Amygdala (tissue), 56 donors: ENCODE results near the gene DUSP11.
"Not testable (repeated sequence)": the region's sequence is repeated elsewhere in the genome, so short reads cannot be mapped to it uniquely, and the experiment has no call there.

Experiments used
- DNase-seq, 56 donors: peaks; one replicate each; lab custom pipeline; 2025; lab: John Stamatoyannopoulos, UW

The DUSP11 gene

GRCh38 chr2:73718851-73719621, 60.9 kb downstream of the DUSP11 start:
- no peak for DNase-seq

DNA sequence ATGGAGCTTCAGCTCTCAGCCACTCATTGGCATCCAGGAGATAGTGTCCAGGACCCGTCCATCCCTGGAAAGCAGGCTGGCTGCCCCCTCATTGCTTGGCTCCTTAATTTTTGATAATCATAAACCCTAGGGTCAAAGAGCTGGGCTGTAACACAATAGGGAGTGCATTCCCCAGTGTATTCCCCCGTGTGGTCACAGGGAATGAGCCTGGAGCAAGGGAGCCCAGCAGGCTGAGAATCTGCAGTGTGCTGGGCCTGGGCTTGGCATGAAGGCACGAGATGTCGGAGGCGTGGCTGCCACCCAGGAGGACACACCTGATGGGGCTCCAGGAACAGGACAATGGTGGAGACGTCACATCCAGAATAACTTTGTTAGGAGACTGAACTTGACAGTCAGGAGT, 61.5 kb downstream of the DUSP11 start:
- DNase-seq = no peak

DNA sequence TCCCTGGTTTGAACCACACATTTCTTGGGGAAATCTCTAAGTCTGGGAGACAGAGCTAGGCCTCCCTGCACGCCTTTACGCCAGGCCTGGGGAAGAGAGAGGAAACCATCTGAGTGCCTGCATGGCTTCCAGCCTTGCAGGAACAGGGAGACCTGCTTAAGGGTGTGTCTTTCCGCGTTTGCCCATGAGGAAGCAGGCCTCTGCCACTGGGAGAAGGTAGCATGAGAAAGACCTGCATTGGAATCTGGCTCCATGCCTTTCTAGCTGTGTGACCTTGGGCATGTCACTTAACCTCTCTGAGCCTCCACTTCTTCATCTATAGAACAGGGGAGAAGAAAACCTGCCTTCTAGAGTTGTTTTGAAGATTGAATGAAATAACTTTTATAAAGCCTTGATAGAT, 62.2 kb downstream of the DUSP11 start:
- DNase-seq = not testable (repeated sequence)

GRCh38 chr2:73717251-73717606, 62.7 kb downstream of the DUSP11 start:
- no peak for DNase-seq

DNA sequence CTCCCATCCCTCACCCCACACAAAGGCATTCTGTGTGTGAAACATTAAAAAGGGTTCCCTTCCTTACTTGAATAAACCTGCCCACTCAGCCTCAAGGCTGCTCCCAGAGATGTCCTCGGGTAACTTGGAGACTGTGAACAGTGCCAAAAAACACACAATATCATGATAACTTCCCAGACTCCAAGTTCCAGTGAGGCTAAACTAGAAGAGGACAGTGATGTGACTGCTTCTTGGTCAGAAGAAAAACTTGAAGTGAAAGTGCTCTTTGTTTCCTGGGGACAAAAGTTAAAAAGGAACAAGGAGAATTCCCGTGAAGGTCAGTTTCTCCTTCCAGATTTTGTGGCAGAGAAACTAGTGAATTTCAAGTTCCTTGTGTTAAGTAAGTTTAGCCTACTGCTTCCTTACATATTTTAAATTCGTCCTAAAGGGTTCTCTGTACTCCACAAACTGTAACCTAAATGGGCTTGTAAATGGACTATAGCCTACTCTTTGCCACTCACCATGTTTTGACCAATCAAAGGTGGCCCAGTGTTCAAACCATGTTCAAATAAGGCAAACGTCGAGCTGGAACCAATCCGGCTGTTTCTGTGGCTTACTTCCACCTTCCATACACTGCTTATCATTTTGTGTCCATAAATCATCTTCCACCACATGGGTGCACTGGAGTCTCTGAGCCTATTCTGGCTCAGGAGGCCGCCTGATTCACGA, 63.2 kb downstream of the DUSP11 start:
- no peak for DNase-seq

GRCh38 chr2:73714091-73714490, 65.8 kb downstream of the DUSP11 start:
- no peak for DNase-seq
